CD8-positive, alpha-beta memory T cell (primary cell): ENCODE measurements around the gene PLPPR5. TPM values are rescaled to one million over a fixed set of nuclear protein-coding genes. Genes with fewer than 3 reads are reported as not detected.
A peak's percentile ranks its signal among the peaks of the same experiment; 100 is the strongest.

ENCODE experiments used
- CTCF ChIA-PET: fragments of 350-600 bp; sonication (Branson Sonifier 250); formaldehyde crosslinking; loops from one replicate; lab custom pipeline; 2021; ENCODE audit warnings: antibody characterized with exemption; lab: Charles Lee
- POLR2A ChIA-PET: fragments of 350-600 bp; sonication (Branson Sonifier 250); formaldehyde crosslinking; loops from one replicate; lab custom pipeline; 2021; ENCODE audit warnings: antibody characterized with exemption; lab: Charles Lee
- DNase-seq, 5 donors: peaks; one replicate each; pipeline versions ENCODE4 v3.0.0 to v3.0.0-alpha.2; 2020 to 2022; ENCODE audit warnings: mixed read lengths in 1 of 5
- H3K27ac ChIP-seq: one replicate; pipeline ENCODE4 v1.7.0; 2013; ENCODE audit warnings: low read depth, mild to moderate bottlenecking, low read length, moderate library complexity
- H3K27me3 ChIP-seq: 2 replicates; pipeline ENCODE4 v1.7.0; 2013; ENCODE audit warnings: low read length, mild to moderate bottlenecking; ENCODE audit not compliant: insufficient read depth, poor library complexity, severe bottlenecking
- H3K36me3 ChIP-seq: 2 replicates; pipeline ENCODE4 v1.7.0; 2013; ENCODE audit warnings: mild to moderate bottlenecking, low read length, moderate library complexity; ENCODE audit not compliant: insufficient read depth
- H3K4me1 ChIP-seq: 2 replicates; pipeline ENCODE4 v1.7.0; 2013; ENCODE audit warnings: mild to moderate bottlenecking, low read length, moderate library complexity; ENCODE audit not compliant: insufficient read depth
- H3K4me3 ChIP-seq: 2 replicates; pipeline ENCODE4 v1.7.0; 2013; ENCODE audit warnings: mild to moderate bottlenecking, low read length
- H3K9me3 ChIP-seq: 2 replicates; pipeline ENCODE4 v1.7.0; 2013; ENCODE audit warnings: mild to moderate bottlenecking, low read length
- H3K27ac Mint-ChIP-seq, 8 donors: one replicate each; pipeline ENCODE4 v1.8.0; 2020 to 2021; ENCODE audit warnings: mixed read lengths in 8 of 8, mild to moderate bottlenecking in 6 of 8, inconsistent platforms in 3 of 8, moderate library complexity in 3 of 8
- H3K27me3 Mint-ChIP-seq, 2 donors: one replicate each; pipeline ENCODE4 v1.8.0; 2020 to 2021; ENCODE audit warnings: mixed read lengths in 2 of 2, mild to moderate bottlenecking in 1 of 2, moderate library complexity in 1 of 2
- H3K36me3 Mint-ChIP-seq, 3 donors: one replicate each; pipeline ENCODE4 v1.8.0; 2020 to 2021; ENCODE audit warnings: mixed read lengths in 3 of 3, inconsistent platforms in 1 of 3, mild to moderate bottlenecking in 1 of 3
- H3K4me1 Mint-ChIP-seq, 3 donors: one replicate each; pipeline ENCODE4 v1.8.0; 2020 to 2021; ENCODE audit warnings: mixed read lengths in 3 of 3, inconsistent platforms in 1 of 3, mild to moderate bottlenecking in 1 of 3
- H3K4me3 Mint-ChIP-seq, 7 donors: one replicate each; pipeline ENCODE4 v1.8.0; 2020 to 2021; ENCODE audit warnings: mixed read lengths in 7 of 7, mild to moderate bottlenecking in 6 of 7, moderate library complexity in 4 of 7, inconsistent platforms in 2 of 7
- H3K9me3 Mint-ChIP-seq, 5 donors: one replicate each; pipeline ENCODE4 v1.8.0; 2020 to 2022; ENCODE audit warnings: mixed read lengths in 5 of 5, mild to moderate bottlenecking in 3 of 5, moderate library complexity in 2 of 5, inconsistent platforms in 1 of 5
- polyA plus RNA-seq: library from polyadenylated mRNA; unstranded; fragments of 300-500 nt; fragmentation: Illumina TruSeq; gene quantifications from one replicate; pipeline ENCODE4 v1.2.3, GENCODE V29; 2021
- total RNA-seq, 2 experiments: library from RNA; stranded (reverse); gene quantifications; one replicate each; pipeline ENCODE4 v1.2.3, GENCODE V29; 2021

The PLPPR5 gene
- total and polyA plus RNA-seq, 3 experiments from 2014 or later: not detected

- ChIA-PET POLR2A (no interaction called here), CTCF (no interaction called here)
- H3K4me3 ChIP-seq: no peak overlapping the region
- H3K27me3 ChIP-seq: no peaks in the 10 kb centered on the region
- H3K4me3 Mint-ChIP-seq: no peak overlapping the region
- H3K4me1 Mint-ChIP-seq: no peaks in the 10 kb centered on the region
- no peaks in the 10 kb centered on the region for H3K4me1 ChIP-seq
- H3K36me3 Mint-ChIP-seq: peaks cover 0 to 13% (median 0%) of the 10 kb centered on the region in 3 donors
- no peaks in the 10 kb centered on the region for H3K27me3 Mint-ChIP-seq
- H3K36me3 ChIP-seq: no peaks in the 10 kb centered on the region
- no peak overlapping the region for H3K27ac ChIP-seq
- DNase-seq: no peak
- peaks cover 0 to 7% (median 4%) of the 10 kb centered on the region in 5 donors for H3K9me3 Mint-ChIP-seq
- no peak overlapping the region for H3K27ac Mint-ChIP-seq
- no peaks in the 10 kb centered on the region for H3K9me3 ChIP-seq
Measured at GRCh38 chr1:98985687-98986086, 19.0 kb downstream of the PLPPR5 start.

DNA sequence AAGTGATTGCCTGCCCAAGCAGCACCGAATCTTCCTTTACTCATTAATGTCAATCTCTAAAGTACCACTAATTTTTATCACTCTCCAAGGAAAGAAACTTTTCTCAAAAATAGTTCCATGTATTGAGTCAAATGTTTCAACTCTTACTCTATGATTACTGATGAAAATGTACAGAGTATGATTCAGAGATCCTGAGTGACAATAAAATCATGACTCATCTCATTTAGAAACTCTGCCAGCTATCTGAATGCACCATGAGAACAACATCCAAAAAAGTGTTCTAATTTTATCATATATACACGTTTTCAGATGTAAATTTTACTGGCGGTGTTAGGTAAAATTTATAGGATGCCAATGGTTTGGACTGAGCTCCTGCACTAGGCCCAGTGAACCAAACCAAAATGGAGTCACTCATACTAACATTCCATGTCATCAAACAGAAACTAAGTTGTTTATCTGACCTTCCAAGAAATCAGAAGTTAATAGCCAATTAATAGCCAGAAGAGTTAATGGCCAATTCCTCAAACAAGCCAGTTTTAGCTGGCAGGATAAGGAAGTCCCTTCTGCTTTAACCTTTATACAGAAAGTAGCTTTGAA lies 22.6 kb downstream of the PLPPR5 start:
- H3K27me3 ChIP-seq: no peaks in the 10 kb centered on the region
- POLR2A ChIA-PET: no interaction called here
- peaks cover 0 to 13% (median 0%) of the 10 kb centered on the region in 3 donors for H3K36me3 Mint-ChIP-seq
- peaks cover 0 to 3% of the 10 kb centered on the region in 2 donors for H3K27me3 Mint-ChIP-seq
- H3K36me3 ChIP-seq: no peaks in the 10 kb centered on the region
- no peak overlapping the region for H3K27ac Mint-ChIP-seq
- DNase-seq: no peak
- H3K9me3 ChIP-seq: no peaks in the 10 kb centered on the region
- H3K4me1 Mint-ChIP-seq: no peaks in the 10 kb centered on the region
- H3K27ac ChIP-seq: no peak overlapping the region
- H3K4me1 ChIP-seq: no peaks in the 10 kb centered on the region
- H3K9me3 Mint-ChIP-seq: peaks cover 0 to 7% (median 4%) of the 10 kb centered on the region in 5 donors
- no peak overlapping the region for H3K4me3 Mint-ChIP-seq
- H3K4me3 ChIP-seq: no peak overlapping the region
- CTCF ChIA-PET: no interaction called here

DNA sequence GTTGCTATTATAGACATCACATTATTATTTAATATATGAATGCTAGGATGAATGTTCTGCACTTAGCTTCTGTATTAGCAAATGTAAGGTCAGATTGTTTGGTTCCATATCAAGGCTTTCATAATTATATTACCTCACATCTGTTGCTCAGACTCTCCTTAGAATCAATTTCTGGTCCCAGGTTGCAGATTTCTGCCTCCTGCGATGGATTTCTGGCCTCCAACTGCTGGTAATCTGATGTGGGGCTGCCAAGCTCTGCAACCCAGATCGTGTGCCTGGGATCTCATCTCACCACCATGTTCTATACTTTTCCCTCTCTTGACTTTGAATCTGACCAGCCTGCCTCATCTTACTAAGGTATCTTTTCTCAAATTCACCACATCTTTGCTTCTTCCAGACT lies 25.2 kb downstream of the PLPPR5 start:
- no peaks in the 10 kb centered on the region for H3K4me1 Mint-ChIP-seq
- H3K36me3 Mint-ChIP-seq: peaks cover 0 to 6% (median 0%) of the 10 kb centered on the region in 3 donors
- Histone ChIP-seq H3K27ac (no peak overlapping the region), H3K36me3 (no peaks in the 10 kb centered on the region), H3K4me3 (no peak overlapping the region), H3K27me3 (no peaks in the 10 kb centered on the region), H3K4me1 (no peaks in the 10 kb centered on the region), H3K9me3 (no peaks in the 10 kb centered on the region)
- no peak overlapping the region for H3K27ac Mint-ChIP-seq
- H3K27me3 Mint-ChIP-seq: peaks cover 0 to 6% of the 10 kb centered on the region in 2 donors
- no peak overlapping the region for H3K4me3 Mint-ChIP-seq
- DNase-seq: no peak
- ChIA-PET POLR2A (no interaction called here), CTCF (no interaction called here)
- H3K9me3 Mint-ChIP-seq: peaks cover 0 to 7% (median 4%) of the 10 kb centered on the region in 5 donors

- CTCF ChIA-PET: no interaction called here
- H3K27me3 Mint-ChIP-seq: peaks cover 0 to 6% of the 10 kb centered on the region in 2 donors
Measured at GRCh38 chr1:98975810-98976209, 28.9 kb downstream of the PLPPR5 start.

GRCh38 chr1:98975113-98975512 lies 29.5 kb downstream of the PLPPR5 start:
- H3K27ac Mint-ChIP-seq: no peak overlapping the region
- Histone ChIP-seq H3K4me3 (no peak overlapping the region), H3K27me3 (no peaks in the 10 kb centered on the region), H3K4me1 (no peaks in the 10 kb centered on the region), H3K36me3 (no peaks in the 10 kb centered on the region), H3K9me3 (no peaks in the 10 kb centered on the region), H3K27ac (no peak overlapping the region)
- peaks cover 0 to 2% (median 0%) of the 10 kb centered on the region in 3 donors for H3K36me3 Mint-ChIP-seq
- ChIA-PET CTCF (no interaction called here), POLR2A (no interaction called here)
- no peaks in the 10 kb centered on the region for H3K4me1 Mint-ChIP-seq
- no peak for DNase-seq
- H3K27me3 Mint-ChIP-seq: peaks cover 0 to 6% of the 10 kb centered on the region in 2 donors
- no peaks in the 10 kb centered on the region for H3K9me3 Mint-ChIP-seq
- H3K4me3 Mint-ChIP-seq: no peak overlapping the region

More at GRCh38 chr1:98975810-98976209, 28.9 kb downstream of the PLPPR5 start:
- Mint-ChIP-seq H3K27ac (no peak overlapping the region), H3K4me3 (no peak overlapping the region), H3K36me3 (peaks cover 0 to 2% (median 0%) of the 10 kb centered on the region in 3 donors), H3K9me3 (no peaks in the 10 kb centered on the region), H3K4me1 (no peaks in the 10 kb centered on the region)
- Histone ChIP-seq H3K9me3 (no peaks in the 10 kb centered on the region), H3K36me3 (no peaks in the 10 kb centered on the region), H3K4me3 (no peak overlapping the region), H3K27me3 (no peaks in the 10 kb centered on the region), H3K4me1 (no peaks in the 10 kb centered on the region), H3K27ac (no peak overlapping the region)
- DNase-seq: no peak
- POLR2A ChIA-PET: interaction anchor here (0.6 kb wide), 2 partner anchors 23 to 126 kb away, joined by 3 to 6 read pairs; no protein-coding TSS in a partner anchor

GRCh38 chr1:98969798-98970490 lies 34.7 kb downstream of the PLPPR5 start:
- CTCF ChIA-PET: no interaction called here

DNA sequence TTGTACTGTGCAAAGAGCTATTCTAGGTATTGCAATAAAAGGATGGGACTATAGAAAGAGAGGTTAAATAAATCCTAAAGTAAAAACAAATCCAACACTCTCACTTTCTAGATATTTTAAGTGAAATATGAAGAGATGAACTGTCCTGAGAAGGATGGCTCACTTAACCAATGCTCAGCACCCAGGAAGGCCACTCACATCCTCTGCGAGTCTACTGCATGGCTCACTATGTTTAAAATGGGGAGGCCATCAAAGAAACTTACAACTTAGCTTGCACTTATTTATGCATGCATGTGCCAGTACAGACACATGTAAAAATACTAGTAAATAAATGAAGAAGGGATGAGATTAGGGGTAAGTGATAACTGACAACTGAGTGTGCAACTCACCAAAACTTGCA lies 37.5 kb downstream of the PLPPR5 start:
- H3K4me3 Mint-ChIP-seq: no peak overlapping the region
- H3K36me3 Mint-ChIP-seq: no peaks in the 10 kb centered on the region
- POLR2A ChIA-PET: no interaction called here
- H3K27me3 Mint-ChIP-seq: peaks cover 0 to 9% of the 10 kb centered on the region in 2 donors
- no peaks in the 10 kb centered on the region for H3K4me1 ChIP-seq
- CTCF ChIA-PET: no interaction called here
- no peak for DNase-seq
- H3K27me3 ChIP-seq: no peaks in the 10 kb centered on the region
- H3K9me3 ChIP-seq: no peaks in the 10 kb centered on the region
- H3K4me3 ChIP-seq: no peak overlapping the region
- H3K9me3 Mint-ChIP-seq: peaks cover 0 to 2% (median 0%) of the 10 kb centered on the region in 5 donors
- H3K27ac Mint-ChIP-seq: no peak overlapping the region
- no peaks in the 10 kb centered on the region for H3K4me1 Mint-ChIP-seq
- no peak overlapping the region for H3K27ac ChIP-seq
- no peaks in the 10 kb centered on the region for H3K36me3 ChIP-seq

More at GRCh38 chr1:98969798-98970490, 34.7 kb downstream of the PLPPR5 start:
- Mint-ChIP-seq H3K27me3 (peaks cover 2 to 3% of the 10 kb centered on the region in 2 donors), H3K4me3 (no peak overlapping the region), H3K9me3 (no peaks in the 10 kb centered on the region), H3K27ac (peak overlapping the region in 1 of 8 donors; percentile 23), H3K4me1 (no peaks in the 10 kb centered on the region), H3K36me3 (peaks cover 0 to 2% (median 0%) of the 10 kb centered on the region in 3 donors)
- Histone ChIP-seq H3K9me3 (no peaks in the 10 kb centered on the region), H3K27me3 (no peaks in the 10 kb centered on the region), H3K27ac (no peak overlapping the region), H3K4me1 (no peaks in the 10 kb centered on the region), H3K4me3 (no peak overlapping the region), H3K36me3 (no peaks in the 10 kb centered on the region)
- DNase-seq: no peak
- POLR2A ChIA-PET: no interaction called here

DNA sequence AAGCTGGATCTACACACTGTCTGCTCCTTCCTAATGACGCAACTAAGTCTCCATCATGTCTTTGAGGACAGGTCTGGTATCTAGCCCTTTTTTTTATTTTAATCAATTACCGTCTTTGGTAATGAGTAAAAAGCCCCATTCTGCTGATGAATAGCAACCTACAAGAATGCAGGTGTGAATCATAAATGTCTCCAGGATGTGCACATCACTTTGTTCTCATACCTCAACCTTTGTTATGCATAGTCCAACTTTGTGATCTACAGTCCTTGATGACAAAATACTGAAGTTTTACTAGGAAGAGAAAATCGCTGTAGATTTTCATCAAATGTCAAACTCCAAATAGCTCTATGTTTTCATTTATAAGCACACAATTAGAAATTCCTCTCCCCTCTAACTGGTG lies 39.3 kb downstream of the PLPPR5 start:
- no peak for DNase-seq
- ChIA-PET CTCF (no interaction called here), POLR2A (no interaction called here)
- Mint-ChIP-seq H3K9me3 (peaks cover 0 to 2% (median 0%) of the 10 kb centered on the region in 5 donors), H3K27ac (no peak overlapping the region), H3K27me3 (peaks cover 4 to 9% of the 10 kb centered on the region in 2 donors), H3K4me1 (no peaks in the 10 kb centered on the region), H3K4me3 (no peak overlapping the region), H3K36me3 (no peaks in the 10 kb centered on the region)
- Histone ChIP-seq H3K4me3 (no peak overlapping the region), H3K36me3 (no peaks in the 10 kb centered on the region), H3K27me3 (no peaks in the 10 kb centered on the region), H3K4me1 (no peaks in the 10 kb centered on the region), H3K27ac (no peak overlapping the region), H3K9me3 (no peaks in the 10 kb centered on the region)
